Liver (tissue), 9 donors: ENCODE results near the gene MICU2. TPM values are rescaled to one million over a fixed set of nuclear protein-coding genes. Genes with fewer than 3 reads are reported as not detected.

Experiments
- DNase-seq: peaks from one replicate; pipeline ENCODE4 v3.0.0-alpha.2; 2017; ENCODE audit warnings: low spot score
- H3K27ac ChIP-seq, 2 donors: one replicate each; pipeline ENCODE4 v1.7.0; 2013; ENCODE audit warnings: inconsistent platforms in 2 of 2, low read length in 2 of 2, control low read depth in 1 of 2, low read depth in 1 of 2, mild to moderate bottlenecking in 1 of 2
- H3K27me3 ChIP-seq, 4 donors: one replicate each; pipeline versions ENCODE4 v1.6.1 to v1.7.0; 2013; ENCODE audit warnings: low read length in 3 of 4, inconsistent platforms in 1 of 4, mild to moderate bottlenecking in 1 of 4, moderate library complexity in 1 of 4; ENCODE audit not compliant: control insufficient read depth in 4 of 4, insufficient read depth in 4 of 4
- H3K36me3 ChIP-seq, 4 donors: one replicate each; pipeline versions ENCODE4 v1.6.1 to v1.7.0; 2013; ENCODE audit warnings: low read length in 3 of 4, mild to moderate bottlenecking in 3 of 4, low read depth in 1 of 4, moderate library complexity in 1 of 4; ENCODE audit not compliant: control insufficient read depth in 4 of 4, insufficient read depth in 3 of 4
- H3K4me1 ChIP-seq, 4 donors: one replicate each; pipeline versions ENCODE4 v1.6.1 to v1.7.0; 2013; ENCODE audit warnings: low read length in 3 of 4, mild to moderate bottlenecking in 3 of 4, moderate library complexity in 1 of 4; ENCODE audit not compliant: control insufficient read depth in 4 of 4, insufficient read depth in 4 of 4
- H3K4me3 ChIP-seq, 3 donors: one replicate each; pipeline versions ENCODE4 v1.6.1 to v1.7.0; 2013; ENCODE audit warnings: low read length in 3 of 3, control low read depth in 1 of 3, low read depth in 1 of 3, mild to moderate bottlenecking in 1 of 3
- H3K9ac ChIP-seq, 2 donors: one replicate each; pipeline ENCODE4 v1.7.0; 2013; ENCODE audit warnings: low read length in 2 of 2, mild to moderate bottlenecking in 2 of 2, moderate library complexity in 2 of 2, control low read depth in 1 of 2, low read depth in 1 of 2
- H3K9me3 ChIP-seq, 4 donors: one replicate each; pipeline versions ENCODE4 v1.6.1 to v1.7.0; 2013; ENCODE audit warnings: low read length in 3 of 4; ENCODE audit not compliant: control insufficient read depth in 4 of 4
- CTCF ChIP-seq: fragments of 150-350 bp; IDR thresholded peaks from 2 replicates; pipeline ENCODE4 v1.5.1; 2017; ENCODE audit warnings: improper control_type of control experiment, low read depth, low read length; ENCODE audit not compliant: missing input control
- EGR1 ChIP-seq, 2 donors: IDR thresholded peaks; 2 replicates each; pipeline ENCODE4 v1.6.1; 2016 to 2018; ENCODE audit warnings: antibody characterized with exemption in 2 of 2, low read depth in 2 of 2
- GABPA ChIP-seq, 2 donors: IDR thresholded peaks in 1 of 2; conservative IDR thresholded peaks in 1 of 2; 2 replicates each; pipeline ENCODE4 v1.6.1; 2016; ENCODE audit warnings: antibody characterized with exemption in 2 of 2, mild to moderate bottlenecking in 1 of 2, moderate library complexity in 1 of 2
- HNF4A ChIP-seq, 2 donors: conservative IDR thresholded peaks; 2 replicates each; pipeline ENCODE4 v1.6.1; 2016; ENCODE audit warnings: antibody characterized with exemption in 2 of 2, mild to moderate bottlenecking in 2 of 2
- JUND ChIP-seq, 2 donors: IDR thresholded peaks; 2 replicates each; pipeline ENCODE4 v1.6.1; 2016; ENCODE audit warnings: antibody characterized with exemption in 2 of 2
- RAD21 ChIP-seq, 2 donors: IDR thresholded peaks; 2 replicates each; pipeline ENCODE4 v1.6.1; 2016; ENCODE audit warnings: antibody characterized with exemption in 2 of 2, mild to moderate bottlenecking in 2 of 2
- TAF1 ChIP-seq: conservative IDR thresholded peaks from 2 replicates; pipeline ENCODE4 v1.6.1; 2016; ENCODE audit warnings: antibody characterized with exemption, mild to moderate bottlenecking
- WGBS: extraction: QIAGEN DNeasy Blood & Tissue Kit; methylation state at CpG from one replicate; pipeline ENCODE4 v1.1.7; 2013; 5-methylcytosine and 5-hydroxymethylcytosine counted together
- polyA plus RNA-seq, 2 donors: library from polyadenylated mRNA; stranded (reverse) in 1 of 2; unstranded in 1 of 2; fragments of 200-250 nt in 1 of 2; fragments of >200 nt in 1 of 2; fragmentation: Nextera tagmentation in 1 of 2; extraction: Ambion mirVana in 1 of 2; gene quantifications; one replicate each; pipeline versions ENCODE4 v1.2.1 to v1.2.3, GENCODE V29; 2013 to 2015
- total RNA-seq, 2 donors: library from RNA; depleted of rRNA; stranded (reverse); fragments of >200 nt; gene quantifications; one replicate each; pipeline ENCODE4 v1.2.3, GENCODE V29; 2014
- TF ChIP-seq, protein P1 (sequence below): IDR thresholded peaks from 2 replicates; pipeline ENCODE4 v1.6.1; 2016; ENCODE audit warnings: antibody characterized with exemption
- donor health status: healthy.
- donor health status: healthy.
- donor health status: healthy.
- donor health status: healthy.
- donor health status: healthy.

The MICU2 gene
- total and polyA plus RNA-seq, 4 donors: 19.4 to 42.9 (median 24.8) TPM

DNA sequence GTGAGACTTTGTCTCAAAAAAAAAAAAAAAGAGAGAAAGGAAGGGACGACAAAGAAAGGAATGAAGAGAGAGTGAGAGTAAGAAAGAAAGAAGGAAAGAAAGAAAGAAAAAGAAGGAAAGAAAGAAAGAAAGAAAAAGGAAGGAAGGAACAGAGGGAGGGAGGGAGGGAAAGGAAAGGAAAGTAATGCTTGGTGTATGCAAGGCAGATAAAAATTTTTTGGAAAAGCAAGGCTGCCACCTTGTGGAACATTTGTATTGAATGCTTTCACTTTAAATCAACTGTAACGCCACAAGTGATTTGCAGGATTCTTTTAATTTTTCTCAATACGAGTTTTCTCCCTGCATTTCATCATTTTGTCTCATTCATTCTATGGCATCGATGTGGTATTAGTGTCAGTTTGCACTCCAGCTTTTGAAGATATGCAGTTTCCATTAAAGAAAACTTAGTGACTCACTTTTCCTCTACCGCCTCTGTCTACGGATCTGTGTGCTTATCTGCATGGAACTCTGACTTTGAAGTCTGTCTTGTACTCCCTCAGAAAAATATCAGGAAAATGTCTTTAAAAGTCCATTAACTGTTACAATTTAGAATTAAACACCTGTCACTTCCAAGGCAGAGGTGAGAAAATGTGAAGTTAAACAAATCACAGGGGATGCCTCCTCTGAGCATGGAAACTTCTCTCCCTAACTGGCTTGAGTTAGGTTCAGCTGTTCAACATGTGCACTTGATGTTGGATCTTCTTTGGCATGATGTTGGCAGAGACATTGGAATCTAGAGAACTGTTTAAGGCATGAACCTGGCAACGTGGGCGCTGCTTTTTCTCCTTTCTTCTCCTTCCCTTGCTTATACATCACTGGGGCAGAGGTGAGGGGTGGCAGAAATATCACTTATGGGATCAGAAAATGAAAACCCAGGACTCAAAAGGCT, 124.8 kb downstream of the MICU2 start:
- peak overlapping the region; percentile 38 to 50 for H3K9ac ChIP-seq
- 20% methylated on average over 8 of the region's 8 CpGs for WGBS
- peak; percentile 86 to 88 for TF ChIP-seq RAD21 (IDR thresholded peaks at IDR 0.05)
- no peak for TF ChIP-seq HNF4A (conservative IDR thresholded peaks at IDR 0.05)
- TF ChIP-seq GABPA (IDR thresholded peaks at IDR 0.05 in 1 of 2, conservative IDR thresholded peaks at IDR 0.05 in 1 of 2): no peak
- peak; percentile 73 for TF ChIP-seq CTCF
- TF ChIP-seq JUND (IDR thresholded peaks at IDR 0.05): no peak
- no peaks in the 10 kb centered on the region for H3K36me3 ChIP-seq
- no peak overlapping the region for H3K4me3 ChIP-seq
- H3K27me3 ChIP-seq: no peaks in the 10 kb centered on the region
- no peak overlapping the region for H3K27ac ChIP-seq
- H3K4me1 ChIP-seq: peaks cover 0 to 12% (median 3%) of the 10 kb centered on the region in 4 donors
- DNase-seq: no peak
- no peaks in the 10 kb centered on the region for H3K9me3 ChIP-seq

GRCh38 chr13:21476893-21477472, 127.0 kb downstream of the MICU2 start:
- peak overlapping the region; percentile 27 to 57 (median 41) for H3K4me3 ChIP-seq
- no peaks in the 10 kb centered on the region for H3K9me3 ChIP-seq
- peak overlapping the region; percentile 67 to 83 for H3K9ac ChIP-seq
- TF ChIP-seq CTCF: peak; percentile 89
- no peak for TF ChIP-seq TAF1
- TF ChIP-seq RAD21 (IDR thresholded peaks at IDR 0.05): peak; percentile 88 to 93
- TF ChIP-seq, protein P1, sequence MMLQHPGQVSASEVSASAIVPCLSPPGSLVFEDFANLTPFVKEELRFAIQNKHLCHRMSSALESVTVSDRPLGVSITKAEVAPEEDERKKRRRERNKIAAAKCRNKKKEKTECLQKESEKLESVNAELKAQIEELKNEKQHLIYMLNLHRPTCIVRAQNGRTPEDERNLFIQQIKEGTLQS: no peak
- TF ChIP-seq EGR1 (IDR thresholded peaks at IDR 0.05; ENCODE audit: low read depth in 2 of 2): no peak
- peaks cover 0 to 12% (median 3%) of the 10 kb centered on the region in 4 donors for H3K4me1 ChIP-seq
- peak overlapping the region in 1 of 2 donors; percentile 20 for H3K27ac ChIP-seq
- no peaks in the 10 kb centered on the region for H3K27me3 ChIP-seq
- no peaks in the 10 kb centered on the region for H3K36me3 ChIP-seq
- whole genome bisulfite sequencing: 6% methylated on average over 18 of the region's 18 CpGs
- DNase-seq: peak; percentile 87

DNA sequence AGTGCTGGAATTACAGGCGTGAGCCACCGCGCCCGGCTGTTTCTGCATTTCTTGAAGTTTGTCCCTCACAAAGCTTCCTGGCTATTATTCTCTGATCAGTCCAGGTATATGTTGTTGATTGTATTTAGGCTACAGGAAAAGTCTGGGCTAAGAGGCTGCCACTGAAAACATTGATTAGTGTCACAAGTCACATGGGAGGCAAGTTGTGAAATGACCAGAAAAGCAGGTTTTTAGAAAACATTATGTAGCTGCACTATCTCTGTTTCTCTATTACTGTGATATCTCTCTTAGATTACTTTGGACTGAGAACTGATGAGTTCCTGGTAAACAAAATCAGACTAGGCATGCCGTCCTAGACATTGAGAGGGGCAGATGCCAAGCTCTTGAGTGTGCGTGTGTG, 128.9 kb downstream of the MICU2 start:
- Histone ChIP-seq H3K27me3 (no peaks in the 10 kb centered on the region), H3K4me3 (no peak overlapping the region), H3K4me1 (peaks cover 0 to 12% (median 3%) of the 10 kb centered on the region in 4 donors), H3K9me3 (peaks cover 0 to 3% (median 0%) of the 10 kb centered on the region in 4 donors), H3K9ac (no peak overlapping the region), H3K36me3 (no peaks in the 10 kb centered on the region), H3K27ac (no peak overlapping the region)
- DNase-seq: no peak
- TF ChIP-seq RAD21 (IDR thresholded peaks at IDR 0.05) (peak in 1 of 2 donors; percentile 6), HNF4A (conservative IDR thresholded peaks at IDR 0.05) (no peak), JUND (IDR thresholded peaks at IDR 0.05) (no peak), EGR1 (IDR thresholded peaks at IDR 0.05; ENCODE audit: low read depth in 2 of 2) (no peak)
- WGBS: 64% methylated on average over 6 of the region's 6 CpGs
